Measurements from ENCODE around the gene SAT1. TPM values are rescaled to one million over a fixed set of nuclear protein-coding genes. Genes with fewer than 3 reads are reported as not detected.
"Not testable (repeated sequence)": the region's sequence is repeated elsewhere in the genome, so short reads cannot be mapped to it uniquely, and the experiment has no call there.

The SAT1 gene
- total RNA-seq: 85.7 and 147 TPM in 2 replicates

DNA sequence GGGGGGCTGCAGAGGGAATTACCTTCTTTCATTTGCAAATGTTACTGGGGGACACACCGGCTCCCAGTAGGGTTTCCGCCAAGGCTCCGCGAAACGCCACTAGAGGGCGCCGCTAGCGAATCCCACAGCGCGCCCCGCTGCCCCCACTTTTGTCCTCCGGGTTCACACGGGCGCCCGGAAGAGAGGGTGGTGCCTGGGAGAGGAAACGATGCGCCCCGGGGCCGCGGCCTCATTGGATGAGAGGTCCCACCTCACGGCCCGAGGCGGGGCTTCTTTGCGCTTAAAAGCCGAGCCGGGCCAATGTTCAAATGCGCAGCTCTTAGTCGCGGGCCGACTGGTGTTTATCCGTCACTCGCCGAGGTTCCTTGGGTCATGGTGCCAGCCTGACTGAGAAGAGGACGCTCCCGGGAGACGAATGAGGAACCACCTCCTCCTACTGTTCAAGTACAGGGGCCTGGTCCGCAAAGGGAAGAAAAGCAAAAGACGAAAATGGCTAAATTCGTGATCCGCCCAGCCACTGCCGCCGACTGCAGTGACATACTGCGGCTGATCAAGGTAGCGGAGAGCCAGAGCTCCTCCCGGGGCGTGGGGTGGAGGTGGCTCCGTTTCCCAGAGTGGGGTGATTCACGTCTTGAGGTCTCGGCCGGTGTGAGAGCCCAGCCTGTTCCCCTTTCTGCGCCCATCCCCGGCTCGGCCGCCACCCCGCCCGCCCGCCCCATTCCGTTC is at the start of gene SAT1:
Gene SAT1 (plus strand): TSS at position 311 of the 726 bp plus-strand sequence. CDS start 179 bp downstream, at position 490.
- DNase-seq (ENCODE audit: low read depth in 2 of 2): peak; percentile 94 to 96

DNA sequence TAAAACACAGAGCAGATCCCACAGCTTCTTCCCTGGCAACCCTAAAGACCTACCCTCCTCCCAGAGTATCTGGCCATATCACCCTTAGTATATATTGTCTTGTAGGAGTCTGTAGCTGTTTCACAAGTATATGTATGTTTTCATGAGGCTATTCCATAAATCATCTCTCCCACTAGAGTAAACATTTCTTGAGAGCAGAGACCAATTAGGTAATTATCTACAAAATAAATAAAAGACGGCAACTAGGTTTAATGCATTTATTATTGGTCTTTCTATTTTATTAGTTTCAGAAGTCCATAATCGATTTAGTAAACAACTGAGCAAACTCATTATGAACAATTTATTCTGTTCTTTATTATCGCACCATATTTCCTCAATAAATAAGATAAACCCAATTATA is 46.9 kb upstream of the SAT1 start:
- no peak for DNase-seq (ENCODE audit: low read depth in 2 of 2)

DNA sequence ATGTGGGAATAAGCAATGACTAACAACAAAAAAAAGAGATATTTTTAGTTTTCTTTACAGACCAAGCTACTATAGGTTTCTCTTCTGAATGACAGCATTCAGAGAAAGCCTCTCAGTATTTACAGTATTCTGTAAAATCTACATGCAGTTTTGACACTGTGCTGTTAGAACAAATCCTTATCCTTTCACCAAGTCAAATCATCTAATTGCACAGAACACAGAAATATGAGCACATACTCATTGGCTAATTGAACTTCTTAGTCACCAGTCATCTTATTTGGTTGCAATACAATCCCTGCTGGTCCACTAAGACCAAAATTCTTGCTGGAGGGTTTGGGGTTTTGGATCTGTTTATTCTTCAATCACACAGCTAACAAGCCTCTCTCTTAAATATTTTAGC is 45.6 kb upstream of the SAT1 start:
- no peak for DNase-seq (ENCODE audit: low read depth in 2 of 2)

DNA sequence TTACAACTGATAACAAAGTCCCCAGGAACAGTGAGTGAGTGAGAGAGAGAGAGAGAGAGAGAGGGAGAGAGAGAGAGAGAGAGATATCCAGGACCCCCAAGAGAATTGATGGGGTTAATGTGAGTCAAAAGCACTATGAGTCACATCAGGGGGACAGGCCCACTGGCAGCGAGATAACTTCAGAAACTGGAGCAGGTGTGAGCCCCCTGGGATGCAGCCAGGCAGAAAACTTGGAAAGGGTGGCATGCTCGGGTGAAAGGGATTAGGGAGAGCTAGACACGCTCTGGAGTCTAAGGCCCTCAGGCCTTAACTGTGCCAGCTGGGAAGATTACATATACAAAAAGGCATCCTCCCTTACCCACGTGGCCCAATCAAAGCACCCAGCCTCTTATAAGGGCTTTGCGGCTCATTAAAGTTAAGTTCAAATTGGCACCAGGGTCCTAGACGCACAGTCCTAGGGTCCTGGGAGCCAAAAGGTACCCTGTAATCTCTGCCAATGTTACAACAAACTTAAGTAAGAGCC is 40.7 kb upstream of the SAT1 start:
- peak; percentile 63 to 66 for DNase-seq (ENCODE audit: low read depth in 2 of 2)

DNA sequence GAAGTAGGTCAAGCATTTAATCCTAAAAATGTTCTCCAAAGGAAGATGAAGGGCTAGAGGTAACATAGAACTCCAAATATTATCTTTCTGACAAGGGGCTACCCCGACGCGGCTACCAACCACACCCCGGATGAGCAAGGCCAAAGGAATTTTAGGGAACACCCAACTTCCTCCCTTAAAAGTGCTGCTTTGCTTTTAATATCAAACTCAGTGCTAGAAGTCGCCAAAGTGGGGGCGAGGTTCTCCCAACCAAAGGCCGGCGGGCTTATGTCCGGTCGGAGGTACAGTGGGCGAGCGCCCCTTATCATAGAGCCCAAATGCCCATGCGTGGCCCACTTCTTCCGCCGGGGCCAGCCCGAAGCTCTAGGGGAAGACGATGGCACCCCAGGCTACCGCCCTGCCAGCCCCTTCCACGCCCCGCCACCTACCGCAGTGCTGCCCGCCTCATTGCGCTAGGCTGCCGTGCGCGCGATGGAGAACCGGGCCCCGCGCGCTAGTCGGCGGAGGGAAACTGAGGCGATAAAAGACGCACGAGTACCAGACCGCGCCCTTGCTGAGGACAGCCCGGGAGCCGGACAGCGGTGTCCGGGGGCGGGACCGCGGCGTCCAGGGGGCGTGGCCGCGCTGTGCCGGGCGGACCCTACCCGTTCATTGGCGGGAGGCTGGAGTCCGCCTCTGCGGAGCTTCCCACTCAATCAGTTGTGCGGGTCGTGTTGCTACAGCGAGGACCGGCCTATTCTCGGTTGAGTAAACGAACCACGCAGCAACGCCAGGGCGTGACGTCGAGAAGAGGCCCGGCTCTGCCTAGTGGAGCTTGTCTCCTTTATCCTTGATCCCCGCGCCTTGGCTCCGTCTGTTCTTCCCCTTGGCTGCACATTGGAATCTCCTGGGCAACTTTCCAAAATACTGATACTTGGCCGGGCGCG is 40.0 kb upstream of the SAT1 start, which contains the start of gene ACOT9:
Gene ACOT9 (minus strand): TSS at position 580 of the 926 bp plus-strand sequence. CDS start 132 bp downstream, at position 448.
- DNase-seq (ENCODE audit: low read depth in 2 of 2): peak; percentile 94 to 95

DNA sequence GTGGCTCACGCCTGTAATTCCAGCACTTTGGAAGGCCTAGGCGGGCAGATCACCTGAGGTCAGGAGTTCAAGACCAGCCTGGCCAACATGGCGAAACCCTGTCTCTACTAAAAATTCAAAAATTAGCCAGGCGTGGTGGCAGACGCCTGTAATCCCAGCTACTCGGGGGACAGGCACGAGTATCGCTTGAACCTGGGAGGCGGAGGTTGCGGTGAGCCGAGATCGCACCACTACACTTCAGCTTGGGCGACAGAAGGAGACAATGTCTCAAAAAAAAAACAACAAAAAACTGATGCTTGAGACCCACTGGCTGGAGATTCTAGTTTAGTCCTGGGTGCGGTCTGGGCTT is 39.4 kb upstream of the SAT1 start:
- not testable (repeated sequence) for DNase-seq (ENCODE audit: low read depth in 2 of 2)

DNA sequence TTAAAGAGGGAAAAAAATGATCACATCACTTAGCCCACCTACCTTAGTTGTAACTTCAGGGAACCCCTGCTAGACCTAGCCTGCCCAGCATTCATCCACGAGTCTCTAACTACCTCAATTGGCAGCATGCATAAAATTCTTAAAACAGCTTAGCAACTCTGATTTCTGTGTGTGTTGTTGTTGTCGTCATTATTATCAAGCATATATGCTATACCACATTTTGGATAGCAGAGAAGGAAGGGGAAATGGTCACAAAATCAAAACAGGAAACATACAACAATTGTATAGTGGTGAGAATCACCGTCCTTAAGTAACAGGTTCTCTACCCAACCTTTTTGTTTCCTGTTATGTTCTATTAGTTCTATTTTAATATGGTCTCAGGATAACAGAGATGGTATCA is 37.2 kb upstream of the SAT1 start:
- peak; percentile 78 to 79 for DNase-seq (ENCODE audit: low read depth in 2 of 2)

DNA sequence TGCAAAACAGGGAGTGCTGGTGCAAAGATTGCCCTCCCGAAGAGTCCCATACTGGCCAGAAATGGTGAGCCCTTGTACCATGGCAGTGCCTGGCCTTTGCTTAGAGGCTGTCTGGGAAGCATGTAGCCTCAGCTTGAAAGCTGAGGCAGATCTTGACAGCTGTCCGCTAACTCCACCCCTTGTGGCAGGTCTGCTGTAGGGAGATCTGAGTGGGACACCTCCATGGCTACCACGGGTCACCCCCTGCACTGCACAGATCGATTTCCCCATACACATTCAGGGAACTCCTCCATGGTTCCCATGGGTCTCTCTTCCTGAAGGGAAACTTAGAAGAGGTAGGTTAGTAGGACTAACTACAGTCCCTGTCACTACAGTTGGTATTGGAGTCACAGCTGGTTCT is 33.8 kb upstream of the SAT1 start:
- no peak for DNase-seq (ENCODE audit: low read depth in 2 of 2)

DNA sequence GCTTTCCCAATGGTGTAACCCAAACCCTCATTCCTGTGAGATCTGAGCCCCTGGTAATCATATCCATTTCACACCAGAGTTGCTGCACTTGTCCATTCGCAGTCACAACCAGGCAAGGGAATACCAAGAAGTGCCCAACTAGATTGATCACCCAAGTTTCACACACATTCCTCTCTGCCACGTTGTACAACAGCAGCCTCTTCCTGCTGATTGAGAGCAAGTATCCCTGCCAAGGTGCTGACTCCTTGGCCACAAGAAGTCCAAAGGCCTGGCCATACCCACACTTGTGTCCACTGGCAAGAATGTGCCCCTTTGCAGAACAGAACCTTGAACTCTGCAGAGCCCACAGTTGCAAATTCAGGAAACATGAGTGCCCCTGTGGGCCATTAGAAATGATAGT is 33.4 kb upstream of the SAT1 start:
- DNase-seq (ENCODE audit: low read depth in 2 of 2): no peak

DNA sequence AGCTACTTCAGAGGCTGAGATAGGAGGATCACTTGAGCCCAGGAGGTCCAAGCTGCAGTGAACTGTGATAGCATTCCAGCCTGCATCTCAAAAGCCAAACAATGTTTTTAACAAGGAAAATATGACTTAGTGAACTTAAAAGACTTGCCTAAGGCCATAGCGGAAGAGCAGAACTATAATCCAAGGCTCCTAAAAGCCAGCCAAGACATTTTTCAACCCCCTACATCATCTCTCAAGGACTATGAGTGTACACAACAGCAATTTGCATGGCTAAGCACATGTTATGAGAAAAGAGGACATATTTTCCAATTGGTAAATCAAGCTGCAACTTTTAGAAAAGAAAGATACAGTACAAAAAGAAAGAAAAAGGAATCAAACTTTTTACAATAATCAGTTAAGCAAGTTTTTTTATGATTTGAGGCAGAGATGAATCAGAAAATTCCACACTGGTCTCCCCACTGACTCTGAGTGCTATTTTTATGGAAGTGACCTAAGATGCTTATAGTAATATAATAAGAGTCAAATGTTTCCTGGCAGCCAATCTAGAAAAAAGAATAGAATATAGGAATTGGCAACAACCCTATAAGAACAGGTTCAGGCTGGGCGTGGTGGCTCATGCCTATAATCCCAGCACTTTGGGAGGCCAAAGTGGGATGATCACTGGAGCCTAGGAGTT is 30.1 kb upstream of the SAT1 start:
- peak; percentile 49 to 57 for DNase-seq (ENCODE audit: low read depth in 2 of 2)

DNA sequence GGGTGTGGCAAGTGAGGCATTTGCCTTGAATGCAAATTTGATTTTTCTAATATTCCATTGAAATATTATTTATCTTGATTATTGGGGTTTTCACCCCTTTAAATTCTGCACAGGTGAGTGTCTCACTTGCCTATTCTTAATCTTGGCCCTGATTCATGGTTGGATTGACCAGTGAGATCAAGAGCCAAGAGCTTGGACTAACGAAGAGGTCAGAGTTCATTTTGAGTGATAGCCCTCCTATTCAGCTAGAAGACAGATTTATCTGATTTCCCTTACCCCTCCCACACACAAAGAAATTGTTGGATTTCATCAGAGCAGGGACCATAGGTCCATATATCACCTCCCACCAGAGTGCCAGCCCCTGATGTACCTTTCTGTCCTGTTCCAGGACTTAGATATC is 28.3 kb upstream of the SAT1 start:
- DNase-seq (ENCODE audit: low read depth in 2 of 2): no peak

DNA sequence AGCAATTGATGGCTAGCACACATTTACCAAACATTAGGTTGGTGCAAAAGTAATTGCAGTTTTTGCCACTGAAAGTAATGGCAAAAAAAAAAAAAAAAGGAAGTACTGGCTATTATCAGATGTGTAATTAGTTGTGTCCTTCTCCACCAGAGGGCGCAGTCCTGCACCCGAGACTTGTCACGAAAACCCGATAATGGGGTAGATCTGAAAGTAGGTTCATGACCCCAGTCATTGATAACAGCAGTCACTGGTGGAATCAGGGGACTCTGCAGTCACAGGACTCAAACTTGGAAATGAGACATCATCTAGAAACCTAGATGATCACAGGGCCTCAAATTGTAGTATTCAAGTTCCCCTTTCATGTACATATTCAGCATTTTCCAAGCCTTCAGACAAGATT is 26.8 kb upstream of the SAT1 start:
- peak; percentile 67 to 72 for DNase-seq (ENCODE audit: low read depth in 2 of 2)

DNA sequence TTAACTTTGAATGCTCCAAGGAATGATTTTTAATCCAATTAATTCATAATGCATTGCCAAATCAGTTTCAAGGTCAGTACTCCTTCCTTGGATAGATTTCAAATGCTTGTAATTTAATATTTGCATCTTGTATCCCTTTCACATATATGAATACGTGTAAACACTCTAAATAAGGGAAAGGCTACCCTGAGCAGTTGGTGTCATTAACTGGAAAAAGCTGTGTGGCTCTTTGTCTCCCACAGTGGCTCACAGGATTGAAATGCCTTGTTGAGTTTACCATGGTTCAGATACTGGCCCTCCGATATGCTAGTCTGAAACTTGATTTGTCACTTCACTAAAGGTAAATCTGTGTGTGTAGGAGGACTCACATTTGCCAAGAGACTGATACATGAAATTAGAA is 23.2 kb upstream of the SAT1 start:
- no peak for DNase-seq (ENCODE audit: low read depth in 2 of 2)

DNA sequence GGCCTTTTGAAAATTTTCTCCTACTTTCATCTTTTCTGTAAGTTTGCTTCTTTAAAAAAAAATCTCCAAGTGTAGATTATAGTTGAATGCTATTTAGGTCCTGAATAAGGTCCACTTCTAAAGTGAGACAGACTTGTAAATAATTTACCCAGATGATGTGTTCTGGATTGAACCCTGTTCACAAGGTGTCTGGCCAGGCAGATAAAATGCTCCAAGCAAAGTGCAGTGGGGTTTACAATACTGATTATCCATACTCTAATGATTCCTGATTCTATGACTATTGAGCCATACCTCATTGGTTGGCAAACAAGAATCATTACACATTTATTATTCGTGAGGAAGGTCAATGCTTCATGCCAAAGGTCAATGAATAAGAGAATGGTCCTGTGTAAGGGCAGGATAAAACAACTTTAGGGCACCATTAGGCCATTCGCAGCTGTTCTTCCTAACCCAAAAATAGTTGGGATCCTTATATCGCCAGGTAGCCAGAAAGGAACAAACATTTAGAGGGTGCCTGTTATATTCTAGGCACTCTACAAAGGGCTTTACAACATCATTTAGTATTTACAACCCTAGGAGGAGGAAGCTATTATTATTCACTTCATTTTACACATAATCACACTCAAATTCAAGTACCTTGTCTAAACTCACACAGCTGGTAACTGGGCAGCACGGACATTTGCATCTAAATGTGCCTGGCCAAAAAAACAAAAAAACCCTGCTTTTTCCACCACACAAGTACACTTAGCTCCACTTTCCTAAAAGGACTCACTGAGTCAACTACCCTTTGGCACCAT is 18.6 kb upstream of the SAT1 start:
- no peak for DNase-seq (ENCODE audit: low read depth in 2 of 2)

DNA sequence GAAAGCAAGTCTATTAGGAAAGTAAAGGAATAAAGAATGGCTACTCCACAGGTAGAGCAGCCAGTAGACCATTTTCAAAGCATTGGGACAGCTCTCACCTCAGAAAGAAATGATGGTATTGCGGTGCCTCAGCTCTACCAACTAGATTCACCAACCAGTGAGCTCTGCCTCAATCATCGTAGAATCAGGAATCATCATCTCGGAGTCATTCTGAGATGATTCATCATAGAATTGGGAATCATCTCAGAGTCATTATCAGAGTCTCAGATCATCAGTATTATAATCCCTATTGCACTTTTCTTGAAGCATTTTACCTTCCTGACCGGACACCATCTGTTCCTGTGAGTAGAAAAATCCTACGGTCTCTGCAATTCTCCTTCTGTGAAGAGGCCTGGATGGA is 17.5 kb upstream of the SAT1 start:
- DNase-seq (ENCODE audit: low read depth in 2 of 2): no peak

DNA sequence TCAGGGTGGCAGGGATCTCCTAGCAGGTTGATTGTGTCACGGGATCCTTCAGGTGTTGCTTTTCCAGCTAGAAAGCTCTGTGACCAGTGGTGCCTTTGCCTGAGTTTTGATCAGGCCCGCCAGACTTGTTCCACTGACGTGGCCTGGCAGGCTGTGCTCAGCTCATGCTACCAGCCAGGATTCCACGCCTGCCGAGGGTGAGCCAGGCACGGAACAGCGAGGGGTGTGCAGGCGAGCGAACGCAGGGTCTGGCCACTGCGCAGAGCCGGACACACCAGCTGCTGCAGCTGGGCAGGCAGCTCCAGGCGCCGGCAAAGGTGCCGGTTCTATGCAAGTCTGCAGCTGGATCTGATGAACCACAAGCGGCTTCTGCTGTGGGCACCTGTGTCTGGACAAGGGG is 17.1 kb upstream of the SAT1 start:
- DNase-seq (ENCODE audit: low read depth in 2 of 2): no peak

DNA sequence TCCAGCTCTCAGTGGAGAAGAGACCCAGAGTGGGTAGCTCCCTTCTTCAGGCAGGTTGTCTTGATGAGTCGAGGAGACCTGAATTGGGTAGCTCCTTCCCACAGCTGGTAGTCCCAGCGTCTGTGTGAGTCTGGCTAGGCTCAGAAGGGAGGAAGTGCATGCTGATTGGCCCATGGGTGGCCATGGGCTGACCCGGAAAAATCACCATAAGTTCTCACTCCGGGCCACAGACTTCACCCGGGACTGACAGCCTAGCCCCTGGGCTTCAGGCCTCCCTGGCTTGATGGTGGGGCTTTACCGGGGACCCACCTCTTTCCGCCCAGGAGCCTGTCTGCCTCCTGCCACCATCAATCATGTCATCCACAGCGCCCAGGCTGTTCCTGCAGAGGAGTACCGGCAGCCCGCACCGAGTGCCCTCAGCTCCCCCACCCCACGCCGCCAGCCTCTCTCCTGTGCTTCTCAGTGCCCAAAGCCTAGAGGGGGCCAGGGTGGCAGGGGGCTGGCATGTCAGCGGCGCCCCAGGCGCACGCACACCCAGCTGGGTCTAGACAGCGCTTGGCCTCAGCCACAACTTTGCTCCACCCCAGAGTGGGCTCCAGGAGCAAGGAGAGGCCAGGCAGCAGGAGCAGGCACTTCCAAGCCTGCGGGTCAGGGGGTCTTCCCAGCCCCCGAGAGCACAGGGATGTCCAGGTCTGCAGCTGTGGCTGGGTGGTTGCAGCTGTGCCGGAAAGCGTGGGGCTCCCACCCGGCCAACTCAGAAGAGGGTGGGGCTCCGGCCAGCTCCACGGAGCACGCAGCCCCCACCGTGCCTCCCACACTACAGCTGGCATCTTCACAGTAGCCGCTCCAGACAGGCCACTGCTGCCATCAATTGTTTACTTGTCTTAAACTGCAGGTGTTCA is 16.1 kb upstream of the SAT1 start:
- no peak for DNase-seq (ENCODE audit: low read depth in 2 of 2)

DNA sequence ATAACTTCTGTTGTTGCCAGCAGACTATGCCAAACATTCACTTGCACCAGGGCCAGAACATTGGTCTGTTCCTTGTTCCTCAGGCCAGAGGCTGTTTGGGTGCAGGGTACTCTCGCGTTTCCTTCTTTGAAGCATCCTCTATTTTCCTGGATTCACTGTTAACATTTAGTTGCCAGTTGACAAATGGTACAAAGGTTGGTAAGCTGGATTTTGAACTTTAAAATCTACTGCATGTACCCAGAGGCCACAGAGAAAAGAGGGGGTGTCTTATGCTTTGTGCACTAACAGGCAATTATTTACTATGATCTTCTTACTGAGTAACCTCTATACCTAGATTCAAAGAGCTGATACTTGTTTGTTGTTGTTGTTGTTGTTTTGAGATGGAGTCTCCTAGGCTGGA is 12.8 kb upstream of the SAT1 start:
- no peak for DNase-seq (ENCODE audit: low read depth in 2 of 2)

DNA sequence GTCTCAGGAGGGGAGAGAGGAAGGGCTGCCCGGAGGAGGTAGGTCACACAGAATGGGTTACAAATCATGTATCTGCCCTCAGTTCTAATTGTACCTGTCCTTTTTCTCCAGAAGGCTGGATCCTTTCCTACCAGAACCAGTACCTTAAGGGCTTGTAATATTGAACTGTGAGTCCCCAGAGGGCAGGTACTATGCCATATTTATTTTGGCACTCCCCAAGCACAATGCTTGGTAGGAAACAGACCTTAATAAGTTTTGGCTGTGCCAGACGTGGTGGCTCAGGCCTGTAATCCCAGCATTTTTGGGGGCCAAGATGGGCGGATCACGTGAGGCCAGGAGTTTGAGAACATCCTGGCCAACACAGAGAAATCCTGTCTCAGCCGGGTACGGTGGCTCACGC is 11.9 kb upstream of the SAT1 start:
- not testable (repeated sequence) for DNase-seq (ENCODE audit: low read depth in 2 of 2)

DNA sequence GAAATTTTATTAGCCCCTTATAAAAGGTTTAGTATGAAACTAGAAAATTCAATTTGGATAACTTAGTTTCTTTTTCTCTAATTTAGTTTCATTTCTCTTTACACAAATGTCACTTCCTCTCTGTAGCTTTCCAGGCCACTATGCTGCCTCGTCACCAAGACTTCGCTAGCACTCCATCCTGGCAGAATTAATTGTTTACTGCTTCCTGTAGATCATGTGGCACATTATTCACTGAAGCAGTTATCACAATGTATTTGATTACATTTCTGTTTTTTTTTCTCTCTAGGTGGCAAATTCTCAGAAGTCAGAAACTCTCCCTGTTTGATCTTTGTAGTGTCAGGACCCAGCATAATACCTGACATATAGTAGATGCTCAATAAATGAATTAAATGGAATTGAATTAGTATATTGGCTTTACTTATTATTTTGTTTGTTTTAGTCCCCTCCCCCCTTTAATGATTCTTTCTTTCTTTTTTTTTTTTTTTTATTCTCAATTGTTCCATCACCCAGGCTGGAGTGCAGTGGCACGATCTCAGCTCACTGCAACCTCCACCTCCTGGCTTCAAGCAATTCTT is 9.3 kb upstream of the SAT1 start:
- DNase-seq (ENCODE audit: low read depth in 2 of 2): peak; percentile 84 to 86
